Lung (tissue), 12 donors: ENCODE data around the gene ABCA12. TPM values are rescaled to one million over a fixed set of nuclear protein-coding genes. Genes with fewer than 3 reads are reported as not detected.

Experiments used
- ATAC-seq: fragments of 200-7000 bp; cut with Tn5 transposase; one replicate; pipeline ENCODE4 v1.9.1; 2020; ENCODE audit warnings: moderate number of reproducible peaks; ENCODE audit not compliant: insufficient read depth, low FRiP score
- DNase-seq, 3 donors: peaks; one replicate each; pipeline ENCODE4 v3.0.0-alpha.2; 2013 to 2017
- H3K27ac ChIP-seq, 2 donors: one replicate each; pipeline ENCODE4 v1.5.1; 2013; ENCODE audit warnings: mild to moderate bottlenecking in 2 of 2, moderate library complexity in 2 of 2, control low read depth in 1 of 2, inconsistent platforms in 1 of 2, low read depth in 1 of 2, low read length in 1 of 2
- H3K27me3 ChIP-seq, 3 donors: one replicate each; pipeline ENCODE4 v1.5.1; 2013; ENCODE audit warnings: low read length in 2 of 3; ENCODE audit not compliant: control insufficient read depth in 3 of 3, insufficient read depth in 3 of 3
- H3K36me3 ChIP-seq, 4 donors: one replicate each; pipeline ENCODE4 v1.5.1; 2013; ENCODE audit warnings: low read length in 4 of 4, mild to moderate bottlenecking in 1 of 4, moderate library complexity in 1 of 4; ENCODE audit not compliant: control insufficient read depth in 4 of 4, insufficient read depth in 4 of 4
- H3K4me1 ChIP-seq, 5 donors: one replicate each; pipeline ENCODE4 v1.5.1; 2013; ENCODE audit warnings: low read length in 5 of 5, mild to moderate bottlenecking in 2 of 5, moderate library complexity in 1 of 5; ENCODE audit not compliant: control insufficient read depth in 5 of 5, insufficient read depth in 5 of 5
- H3K4me3 ChIP-seq: one replicate; pipeline ENCODE4 v1.5.1; 2013; ENCODE audit warnings: mild to moderate bottlenecking, control low read depth, moderate library complexity
- H3K9ac ChIP-seq, 2 donors: one replicate each; pipeline ENCODE4 v1.5.1; 2013; ENCODE audit warnings: low read length in 2 of 2, control low read depth in 1 of 2; ENCODE audit not compliant: insufficient read depth in 1 of 2
- H3K9me3 ChIP-seq, 4 donors: one replicate each; pipeline ENCODE4 v1.5.1; 2013; ENCODE audit warnings: low read length in 3 of 4, mild to moderate bottlenecking in 1 of 4, moderate library complexity in 1 of 4; ENCODE audit not compliant: control insufficient read depth in 4 of 4, insufficient read depth in 3 of 4
- CTCF ChIP-seq: IDR thresholded peaks from 2 replicates; pipeline ENCODE4 v1.5.1; 2012; ENCODE audit warnings: mild to moderate bottlenecking; ENCODE audit errors: control extremely low read depth, extremely low read depth
- WGBS, 2 donors: extraction: QIAGEN DNeasy Blood & Tissue Kit; methylation state at CpG; one replicate each; pipeline ENCODE4 v1.1.7; 2013; 5-methylcytosine and 5-hydroxymethylcytosine counted together
- polyA plus RNA-seq, 2 donors: library from polyadenylated mRNA; stranded (reverse); fragments of 200-250 nt; gene quantifications; one replicate each; pipeline ENCODE4 v1.2.1, GENCODE V29; 2013
- total RNA-seq, 2 donors: library from RNA; depleted of rRNA in 1 of 2; stranded (reverse); fragments of >200 nt in 1 of 2; gene quantifications; one replicate each; pipeline ENCODE4 v1.2.1, GENCODE V29; 2014 to 2021
- donor health status: control.
- donor health status: control.
- donor health status: Bipolar disorder and iron deficiency.
- donor health status: healthy.
- donor health status: DM: yes; HTN: yes; CAD: no.

Gene ABCA12
- total and polyA plus RNA-seq, 4 donors: 0.06 to 2.2 (median 0.19) TPM

- TF ChIP-seq CTCF: no peak
- Histone ChIP-seq H3K9ac (no peak overlapping the region), H3K4me3 (no peak overlapping the region), H3K9me3 (no peaks in the 10 kb centered on the region), H3K27ac (no peak overlapping the region), H3K27me3 (no peaks in the 10 kb centered on the region), H3K36me3 (no peaks in the 10 kb centered on the region), H3K4me1 (no peaks in the 10 kb centered on the region)
- 72 to 76% methylated on average over 2 of the region's 2 CpGs for WGBS, 2 donors
- no peak for DNase-seq
- no peak for ATAC-seq
These were observed 74.9 kb downstream of the ABCA12 start for GRCh38 chr2:215063526-215063925.

- Histone ChIP-seq H3K9me3 (no peaks in the 10 kb centered on the region), H3K36me3 (no peaks in the 10 kb centered on the region), H3K9ac (no peak overlapping the region), H3K4me3 (no peak overlapping the region), H3K27ac (no peak overlapping the region), H3K4me1 (no peaks in the 10 kb centered on the region), H3K27me3 (no peaks in the 10 kb centered on the region)
- DNase-seq (peak; percentile 12 to 35 (median 15)), ATAC-seq (no peak)
- WGBS, 2 donors: 71 to 85% methylated on average over 7 of the region's 7 CpGs
- TF ChIP-seq CTCF: no peak
These were observed 77.4 kb downstream of the ABCA12 start for GRCh38 chr2:215060861-215061536.

GRCh38 chr2:215059724-215060123 lies 78.7 kb downstream of the ABCA12 start:
- H3K9ac ChIP-seq: no peak overlapping the region
- ATAC-seq: no peak
- no peaks in the 10 kb centered on the region for H3K36me3 ChIP-seq
- H3K27ac ChIP-seq: no peak overlapping the region
- DNase-seq: no peak
- 30 to 39% methylated on average over 2 of the region's 2 CpGs for WGBS, 2 donors
- no peaks in the 10 kb centered on the region for H3K9me3 ChIP-seq
- no peaks in the 10 kb centered on the region for H3K27me3 ChIP-seq
- TF ChIP-seq CTCF: no peak
- H3K4me1 ChIP-seq: no peaks in the 10 kb centered on the region
- H3K4me3 ChIP-seq: no peak overlapping the region

DNA sequence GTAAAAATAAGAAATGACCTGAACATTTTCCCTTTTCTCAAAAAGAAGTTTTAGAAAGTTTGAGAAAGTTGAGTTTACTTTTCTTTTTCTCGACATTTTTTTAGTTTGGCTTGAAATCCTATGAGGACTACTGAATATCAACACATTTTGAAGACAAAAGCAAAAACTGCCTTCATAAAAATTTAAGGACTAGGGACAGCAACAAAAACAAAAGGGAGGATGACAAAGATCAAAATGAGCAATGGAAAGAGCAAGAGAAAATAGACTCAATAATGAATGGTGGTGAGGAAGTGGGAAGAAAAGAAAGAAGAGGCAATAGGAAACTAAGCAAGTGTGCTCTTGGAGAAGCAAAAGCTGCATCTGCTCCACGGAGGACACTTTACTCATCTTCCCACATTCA lies 82.5 kb downstream of the ABCA12 start:
- no peaks in the 10 kb centered on the region for H3K4me1 ChIP-seq
- no peak for TF ChIP-seq CTCF
- H3K9ac ChIP-seq: no peak overlapping the region
- no peak overlapping the region for H3K4me3 ChIP-seq
- 80 to 83% methylated on average over 2 of the region's 2 CpGs for WGBS, 2 donors
- no peaks in the 10 kb centered on the region for H3K36me3 ChIP-seq
- DNase-seq (no peak), ATAC-seq (no peak)
- no peaks in the 10 kb centered on the region for H3K27me3 ChIP-seq
- no peak overlapping the region for H3K27ac ChIP-seq
- H3K9me3 ChIP-seq: no peaks in the 10 kb centered on the region
